Measurements from ENCODE around the gene PPP1R14D. TPM values are rescaled to one million over a fixed set of nuclear protein-coding genes. Genes with fewer than 3 reads are reported as not detected.

PPP1R14D gene
- total and polyA plus RNA-seq, 2 of the 8 experiments (the other 6 are each of a cell fraction or from before 2014, with no cell fraction given) = not detected

- TF ChIP-seq SIN3A (conservative IDR thresholded peaks at IDR 0.05 in 1 of 2, IDR thresholded peaks at IDR 0.05 in 1 of 2; ENCODE audit: low read depth in 1 of 2, low read length in 2 of 2) (no peak), RAD21 (IDR thresholded peaks at IDR 0.05 in 1 of 2, conservative IDR thresholded peaks at IDR 0.05 in 1 of 2; ENCODE audit: low read depth in 2 of 2, low read length in 2 of 2) (no peak), TAF1 (IDR thresholded peaks at IDR 0.05; ENCODE audit: low read depth, low read length) (no peak), CHD7 (IDR thresholded peaks at IDR 0.05; ENCODE audit: insufficient replicate concordance, low read length) (no peak)
Observed at GRCh38 chr15:40790718-40791117, 37.8 kb downstream of the PPP1R14D start (continued).
